ENCODE measurements around the gene IGFALS.

IGFALS gene

GRCh38 chr16:1788708-1789100 lies 4.8 kb downstream of the IGFALS start:
- TF ChIP-seq CSRNP3 (CRISPR knock-in tag; IDR thresholded peaks at IDR 0.05) (no peak), POU6F1 (CRISPR knock-in tag; IDR thresholded peaks at IDR 0.05; ENCODE audit: borderline replicate concordance, low read depth) (no peak), PPARA (CRISPR knock-in tag; IDR thresholded peaks at IDR 0.05; ENCODE audit: borderline replicate concordance) (no peak), ZNF565 (CRISPR knock-in tag; conservative IDR thresholded peaks at IDR 0.05; ENCODE audit: low read depth) (no peak), OSR1 (CRISPR knock-in tag; IDR thresholded peaks at IDR 0.05) (no peak), CREB5 (CRISPR knock-in tag; IDR thresholded peaks at IDR 0.05; ENCODE audit: low read depth) (no peak), SNAI2 (CRISPR knock-in tag; IDR thresholded peaks at IDR 0.05) (no peak), ARNTL (CRISPR knock-in tag; IDR thresholded peaks at IDR 0.05; ENCODE audit: borderline replicate concordance, low read depth) (no peak)
- ATAC-seq: no peak

GRCh38 chr16:1788095-1788707 lies 5.3 kb downstream of the IGFALS start:
- TF ChIP-seq ZNF8 (CRISPR knock-in tag; IDR thresholded peaks at IDR 0.05) (no peak), ESRRG (CRISPR knock-in tag; IDR thresholded peaks at IDR 0.05) (no peak), ZC3H10 (CRISPR knock-in tag; IDR thresholded peaks at IDR 0.05) (no peak), ISL1 (CRISPR knock-in tag; IDR thresholded peaks at IDR 0.05) (no peak), ZFP30 (CRISPR knock-in tag; IDR thresholded peaks at IDR 0.05) (no peak), CSRNP3 (CRISPR knock-in tag; IDR thresholded peaks at IDR 0.05) (no peak), ZNF565 (CRISPR knock-in tag; conservative IDR thresholded peaks at IDR 0.05; ENCODE audit: low read depth) (no peak), PATZ1 (CRISPR knock-in tag; IDR thresholded peaks at IDR 0.05; ENCODE audit: borderline replicate concordance) (no peak), SNAI2 (CRISPR knock-in tag; IDR thresholded peaks at IDR 0.05) (no peak), GLIS3 (CRISPR knock-in tag; IDR thresholded peaks at IDR 0.05) (no peak), POU6F1 (CRISPR knock-in tag; IDR thresholded peaks at IDR 0.05; ENCODE audit: borderline replicate concordance, low read depth) (no peak), ARNTL (CRISPR knock-in tag; IDR thresholded peaks at IDR 0.05; ENCODE audit: borderline replicate concordance, low read depth) (no peak), CSDC2 (CRISPR knock-in tag; IDR thresholded peaks at IDR 0.05) (no peak), RARB (CRISPR knock-in tag; IDR thresholded peaks at IDR 0.05) (no peak), PPARA (CRISPR knock-in tag; IDR thresholded peaks at IDR 0.05; ENCODE audit: borderline replicate concordance) (no peak), BACH2 (CRISPR knock-in tag; IDR thresholded peaks at IDR 0.05; ENCODE audit: borderline replicate concordance) (no peak), ZNF70 (CRISPR knock-in tag; IDR thresholded peaks at IDR 0.05) (no peak), ZFP3 (CRISPR knock-in tag; IDR thresholded peaks at IDR 0.05) (no peak), TOX (CRISPR knock-in tag; IDR thresholded peaks at IDR 0.05; ENCODE audit: borderline replicate concordance) (no peak)
- ATAC-seq: no peak
